Panc1 (cell line): ENCODE data around the gene PLB1. TPM values are rescaled to one million over a fixed set of nuclear protein-coding genes. Genes with fewer than 3 reads are reported as not detected.

ENCODE experiments used
- ATAC-seq: fragments of 200-7000 bp; cut with Tn5 transposase; 2 replicates; pipeline ENCODE4 v1.9.1; 2020; ENCODE audit warnings: mild to moderate bottlenecking, moderate library complexity
- BruUV-seq: library from RNA; stranded (reverse); fragments of 400-500 nt; replicated peaks from 2 replicates; lab custom pipeline; 2021; lab: Mats Ljungman, UMichigan
- CTCF ChIA-PET: fragments of 300-600 bp; sonication (Branson Sonifier 250); formaldehyde crosslinking; loops from one replicate; lab custom pipeline; 2022; ENCODE audit warnings: antibody characterized with exemption; lab: Charles Lee
- POLR2A ChIA-PET: fragments of 300-600 bp; sonication (Branson Sonifier 250); formaldehyde crosslinking; loops from one replicate; lab custom pipeline; 2022; ENCODE audit warnings: antibody characterized with exemption; lab: Charles Lee
- DNase-seq: peaks from one replicate; pipeline ENCODE4 v3.0.0-alpha.2; 2010; ENCODE audit warnings: low read depth, low spot score
- H3K27ac ChIP-seq: 2 replicates; pipeline ENCODE4 v1.5.1; 2011; ENCODE audit warnings: mild to moderate bottlenecking, low read length, inconsistent platforms
- H3K27me3 ChIP-seq: fragments of 200-500 bp; sonication (Bioruptor generic); 2 replicates; pipeline ENCODE4 v1.6.0; 2014; ENCODE audit warnings: low read length, inconsistent platforms; ENCODE audit not compliant: control insufficient read depth, insufficient read depth
- H3K36me3 ChIP-seq: fragments of 200-500 bp; sonication (Bioruptor generic); 2 replicates; pipeline ENCODE4 v1.5.1; 2014; ENCODE audit warnings: inconsistent platforms, mild to moderate bottlenecking, low read length, moderate library complexity; ENCODE audit not compliant: control insufficient read depth, insufficient read depth
- H3K4me1 ChIP-seq: 2 replicates; pipeline ENCODE4 v1.5.1; 2011; ENCODE audit warnings: inconsistent platforms, mild to moderate bottlenecking, low read length, moderate library complexity; ENCODE audit not compliant: control insufficient read depth, insufficient read depth
- H3K4me3 ChIP-seq, 2 experiments: 2 replicates each; pipeline ENCODE4 v1.5.1; 2011 to 2012; ENCODE audit warnings: low read depth in 2 of 2, low read length in 2 of 2, mild to moderate bottlenecking in 2 of 2, inconsistent platforms in 1 of 2, moderate library complexity in 1 of 2
- H3K9me3 ChIP-seq: fragments of 200-500 bp; sonication (Bioruptor generic); 2 replicates; pipeline ENCODE4 v1.5.1; 2014; ENCODE audit warnings: low read depth, mild to moderate bottlenecking, inconsistent platforms, low read length, moderate library complexity; ENCODE audit not compliant: control insufficient read depth, insufficient read depth
- POLR2AphosphoS5 ChIP-seq: IDR thresholded peaks from 2 replicates; pipeline ENCODE4 v1.6.1; 2012; ENCODE audit warnings: mild to moderate bottlenecking, low read depth, low read length, moderate library complexity
- SIN3A ChIP-seq: IDR thresholded peaks from 2 replicates; pipeline ENCODE4 v1.6.1; 2012; ENCODE audit warnings: low read depth, mild to moderate bottlenecking, low read length, moderate library complexity, borderline replicate concordance; ENCODE audit not compliant: insufficient read depth
- TCF7L2 ChIP-seq: IDR thresholded peaks from 2 replicates; pipeline ENCODE4 v1.6.1; 2011; ENCODE audit warnings: mild to moderate bottlenecking, low read depth, low read length, inconsistent platforms
- in situ Hi-C: cut with HindIII; loops from 2 replicates; pipeline ENCODE4 v1.10.0; 2016; ENCODE audit warnings: low sequenced_read_pairs, low pct_unique_long_range_greater_than_20kb
- intact Hi-C: fragments of 100-400 bp; cut with micrococcal nuclease; formaldehyde crosslinking; loops from one replicate; pipeline ENCODE4 v1.10.0; 2022; ENCODE audit not compliant: unreplicated experiment
- total RNA-seq: library from RNA; stranded (reverse); gene quantifications from one replicate; pipeline ENCODE4 v1.2.1, GENCODE V29; 2021; ENCODE audit not compliant: unreplicated experiment
- TF ChIP-seq, protein P1 (sequence below): fragments of 450-650 bp; IDR thresholded peaks from 2 replicates; pipeline ENCODE4 v1.5.1; 2017; ENCODE audit warnings: mild to moderate bottlenecking
- TF ChIP-seq, protein P2 (sequence below), 2 experiments: IDR thresholded peaks; 2 replicates each; pipeline ENCODE4 v1.6.1; 2011 to 2012; ENCODE audit warnings: low read depth in 2 of 2, control low read depth in 1 of 2, low read length in 1 of 2, mild to moderate bottlenecking in 1 of 2, moderate library complexity in 1 of 2; ENCODE audit not compliant: insufficient read depth in 1 of 2

Gene PLB1
- total RNA-seq, 1 experiment from 2014 or later = 0.80 TPM

DNA sequence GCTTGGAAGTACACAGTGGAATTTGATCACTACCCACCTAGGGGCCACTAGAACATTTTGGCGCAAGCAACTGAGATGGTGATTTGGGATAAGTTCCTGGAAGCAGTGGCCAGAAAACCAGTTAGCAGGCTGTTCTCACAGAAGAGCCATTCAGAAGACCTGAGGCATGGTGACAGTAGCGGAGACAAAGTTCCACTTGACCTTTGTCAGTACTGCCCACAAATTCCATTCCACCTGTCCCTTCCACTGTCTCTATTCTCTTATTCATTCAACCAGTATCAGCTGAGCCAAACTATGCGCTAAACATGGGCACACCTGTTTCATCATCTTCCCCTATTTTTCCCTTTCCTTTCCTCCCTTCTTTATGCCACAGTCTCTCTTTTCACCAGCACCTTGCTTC is 196.6 kb downstream of the PLB1 start:
- Histone ChIP-seq H3K36me3 (no peaks in the 10 kb centered on the region), H3K27ac (peak overlapping the region; percentile 54; the same call in 1 of the 2 replicates), H3K27me3 (no peaks in the 10 kb centered on the region), H3K4me1 (peaks cover 5% of the 10 kb centered on the region; the same call in 1 of the 2 replicates), H3K9me3 (no peaks in the 10 kb centered on the region), H3K4me3 (no peak overlapping the region)
- TF ChIP-seq POLR2AphosphoS5 (no peak), SIN3A (no peak)
- TF ChIP-seq, protein P1, sequence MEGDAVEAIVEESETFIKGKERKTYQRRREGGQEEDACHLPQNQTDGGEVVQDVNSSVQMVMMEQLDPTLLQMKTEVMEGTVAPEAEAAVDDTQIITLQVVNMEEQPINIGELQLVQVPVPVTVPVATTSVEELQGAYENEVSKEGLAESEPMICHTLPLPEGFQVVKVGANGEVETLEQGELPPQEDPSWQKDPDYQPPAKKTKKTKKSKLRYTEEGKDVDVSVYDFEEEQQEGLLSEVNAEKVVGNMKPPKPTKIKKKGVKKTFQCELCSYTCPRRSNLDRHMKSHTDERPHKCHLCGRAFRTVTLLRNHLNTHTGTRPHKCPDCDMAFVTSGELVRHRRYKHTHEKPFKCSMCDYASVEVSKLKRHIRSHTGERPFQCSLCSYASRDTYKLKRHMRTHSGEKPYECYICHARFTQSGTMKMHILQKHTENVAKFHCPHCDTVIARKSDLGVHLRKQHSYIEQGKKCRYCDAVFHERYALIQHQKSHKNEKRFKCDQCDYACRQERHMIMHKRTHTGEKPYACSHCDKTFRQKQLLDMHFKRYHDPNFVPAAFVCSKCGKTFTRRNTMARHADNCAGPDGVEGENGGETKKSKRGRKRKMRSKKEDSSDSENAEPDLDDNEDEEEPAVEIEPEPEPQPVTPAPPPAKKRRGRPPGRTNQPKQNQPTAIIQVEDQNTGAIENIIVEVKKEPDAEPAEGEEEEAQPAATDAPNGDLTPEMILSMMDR = no peak
- ATAC-seq = no peak
- no TSS peak for BruUV-seq
- ChIA-PET POLR2A (no interaction called here), CTCF (no interaction called here)
- intact Hi-C loops (no loop called here), in situ Hi-C loops (no loop called here)
- no peak for DNase-seq

DNA sequence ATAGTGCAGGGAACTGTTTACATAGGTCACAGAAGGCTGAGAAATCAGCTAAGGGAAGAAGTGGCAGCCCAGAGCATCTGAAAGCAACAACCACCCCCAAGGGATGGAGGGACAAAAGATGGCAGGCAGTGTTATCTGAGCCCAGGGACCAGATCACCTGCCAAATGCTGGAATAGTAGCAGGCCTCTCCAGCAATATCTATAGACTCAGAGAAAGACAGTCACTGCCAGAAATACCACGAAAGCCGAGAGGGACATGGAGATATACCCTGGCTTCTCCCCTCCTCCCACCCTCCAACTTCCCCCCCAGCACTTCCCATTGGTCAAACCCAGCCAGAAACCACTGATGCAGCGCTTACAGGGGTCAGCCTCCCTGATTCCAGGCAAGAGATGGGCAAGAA is 197.4 kb downstream of the PLB1 start:
- POLR2A ChIA-PET = no interaction called here
- no peaks in the 10 kb centered on the region for H3K27me3 ChIP-seq
- H3K27ac ChIP-seq = no peak overlapping the region
- intact Hi-C loops = no loop called here
- TF ChIP-seq, protein P1 = no peak
- TF ChIP-seq TCF7L2 = no peak
- no peak for TF ChIP-seq POLR2AphosphoS5
- TF ChIP-seq, protein P2, sequence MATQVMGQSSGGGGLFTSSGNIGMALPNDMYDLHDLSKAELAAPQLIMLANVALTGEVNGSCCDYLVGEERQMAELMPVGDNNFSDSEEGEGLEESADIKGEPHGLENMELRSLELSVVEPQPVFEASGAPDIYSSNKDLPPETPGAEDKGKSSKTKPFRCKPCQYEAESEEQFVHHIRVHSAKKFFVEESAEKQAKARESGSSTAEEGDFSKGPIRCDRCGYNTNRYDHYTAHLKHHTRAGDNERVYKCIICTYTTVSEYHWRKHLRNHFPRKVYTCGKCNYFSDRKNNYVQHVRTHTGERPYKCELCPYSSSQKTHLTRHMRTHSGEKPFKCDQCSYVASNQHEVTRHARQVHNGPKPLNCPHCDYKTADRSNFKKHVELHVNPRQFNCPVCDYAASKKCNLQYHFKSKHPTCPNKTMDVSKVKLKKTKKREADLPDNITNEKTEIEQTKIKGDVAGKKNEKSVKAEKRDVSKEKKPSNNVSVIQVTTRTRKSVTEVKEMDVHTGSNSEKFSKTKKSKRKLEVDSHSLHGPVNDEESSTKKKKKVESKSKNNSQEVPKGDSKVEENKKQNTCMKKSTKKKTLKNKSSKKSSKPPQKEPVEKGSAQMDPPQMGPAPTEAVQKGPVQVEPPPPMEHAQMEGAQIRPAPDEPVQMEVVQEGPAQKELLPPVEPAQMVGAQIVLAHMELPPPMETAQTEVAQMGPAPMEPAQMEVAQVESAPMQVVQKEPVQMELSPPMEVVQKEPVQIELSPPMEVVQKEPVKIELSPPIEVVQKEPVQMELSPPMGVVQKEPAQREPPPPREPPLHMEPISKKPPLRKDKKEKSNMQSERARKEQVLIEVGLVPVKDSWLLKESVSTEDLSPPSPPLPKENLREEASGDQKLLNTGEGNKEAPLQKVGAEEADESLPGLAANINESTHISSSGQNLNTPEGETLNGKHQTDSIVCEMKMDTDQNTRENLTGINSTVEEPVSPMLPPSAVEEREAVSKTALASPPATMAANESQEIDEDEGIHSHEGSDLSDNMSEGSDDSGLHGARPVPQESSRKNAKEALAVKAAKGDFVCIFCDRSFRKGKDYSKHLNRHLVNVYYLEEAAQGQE (IDR thresholded peaks at IDR 0.05; ENCODE audit: insufficient read depth in 1 of 2, low read depth in 2 of 2, low read length in 1 of 2) = no peak
- no peak for TF ChIP-seq SIN3A
- ATAC-seq (no peak), DNase-seq (no peak)
- no peaks in the 10 kb centered on the region for H3K36me3 ChIP-seq
- no TSS peak for BruUV-seq
- CTCF ChIA-PET = no interaction called here
- in situ Hi-C loops = no loop called here
- no peaks in the 10 kb centered on the region for H3K9me3 ChIP-seq
- H3K4me3 ChIP-seq = no peak overlapping the region
- H3K4me1 ChIP-seq = peaks cover 5% of the 10 kb centered on the region; the same call in 1 of the 2 replicates

Other genes with a start within 250 kb of the PLB1 start
- gene FOSL2, start 103.2 kb upstream of the PLB1 start, total RNA-seq = 29.0 TPM